Hepatocyte (in vitro differentiated cells): ENCODE data around the gene ZBTB26. TPM values are rescaled to one million over a fixed set of nuclear protein-coding genes. Genes with fewer than 3 reads are reported as not detected.

ENCODE experiments used
- DNase-seq: peaks from one replicate; pipeline ENCODE4 v3.0.0-alpha.2; 2016; ENCODE audit warnings: low spot score
- H2AFZ ChIP-seq: fragments of 200-600 bp; sonication (generic); 2 replicates; pipeline ENCODE4 v1.6.0; 2016; ENCODE audit warnings: antibody characterized with exemption, mild to moderate bottlenecking
- H3K27ac ChIP-seq: fragments of 200-600 bp; sonication (generic); 2 replicates; pipeline ENCODE4 v1.5.1; 2016; ENCODE audit warnings: mild to moderate bottlenecking
- H3K27me3 ChIP-seq: fragments of 200-600 bp; sonication (generic); 2 replicates; pipeline ENCODE4 v1.6.1; 2016
- H3K36me3 ChIP-seq: fragments of 200-600 bp; sonication (generic); replicated peaks from 2 replicates; pipeline ENCODE4 v1.5.1; 2016; ENCODE audit warnings: low read depth; ENCODE audit not compliant: insufficient read depth
- H3K4me1 ChIP-seq: fragments of 200-600 bp; sonication (generic); 2 replicates; pipeline ENCODE4 v1.5.1; 2016; ENCODE audit warnings: mild to moderate bottlenecking, moderate library complexity; ENCODE audit not compliant: insufficient read depth
- H3K4me2 ChIP-seq: fragments of 200-600 bp; sonication (generic); 2 replicates; pipeline ENCODE4 v1.6.0; 2016
- H3K4me3 ChIP-seq: fragments of 200-600 bp; sonication (generic); 2 replicates; pipeline ENCODE4 v1.5.1; 2016; ENCODE audit warnings: mild to moderate bottlenecking
- H3K79me2 ChIP-seq: fragments of 200-600 bp; sonication (generic); 2 replicates; pipeline ENCODE4 v1.6.0; 2017; ENCODE audit warnings: mild to moderate bottlenecking
- H3K9me2 ChIP-seq: fragments of 200-600 bp; sonication (generic); replicated peaks from 2 replicates; pipeline ENCODE4 v1.6.0; 2017; ENCODE audit warnings: mild to moderate bottlenecking; ENCODE audit not compliant: insufficient read depth
- H3K9me3 ChIP-seq: fragments of 200-600 bp; sonication (generic); 2 replicates; pipeline ENCODE4 v1.5.1; 2016; ENCODE audit warnings: low read depth, mild to moderate bottlenecking
- H4K20me1 ChIP-seq: fragments of 200-600 bp; sonication (generic); 2 replicates; pipeline ENCODE4 v1.6.0; 2016; ENCODE audit warnings: mild to moderate bottlenecking; ENCODE audit not compliant: insufficient read depth, poor library complexity, severe bottlenecking
- EZH2 ChIP-seq: fragments of 200-600 bp; sonication (generic); IDR thresholded peaks from 2 replicates; pipeline ENCODE4 v1.6.1; 2016; ENCODE audit warnings: antibody characterized with exemption, mild to moderate bottlenecking, borderline replicate concordance
- EZH2phosphoT487 ChIP-seq: fragments of 200-600 bp; sonication (generic); IDR thresholded peaks from one replicate; pipeline ENCODE4 v1.6.1; 2018; ENCODE audit warnings: antibody characterized with exemption, mild to moderate bottlenecking, low read depth, moderate library complexity; ENCODE audit not compliant: unreplicated experiment, severe bottlenecking
- WGBS: methylation state at CpG from one replicate; pipeline ENCODE4 v1.1.6; 2016; ENCODE audit warnings: low lambda C conversion rate; ENCODE audit errors: missing lambda C conversion rate; 5-methylcytosine and 5-hydroxymethylcytosine counted together
- polyA plus RNA-seq: library from polyadenylated mRNA; unstranded; fragments of >200 nt; fragmentation: Nextera tagmentation; extraction: Ambion mirVana; gene quantifications from 2 replicates; pipeline ENCODE4 v1.2.1, GENCODE V29; 2016
- total RNA-seq: library from RNA; depleted of rRNA; stranded (reverse); fragments of >200 nt; gene quantifications from 2 replicates; pipeline ENCODE4 v1.2.3, GENCODE V29; 2014
- TF ChIP-seq, protein P1 (sequence below): fragments of 200-600 bp; sonication (generic); IDR thresholded peaks from 2 replicates; pipeline ENCODE4 v1.5.1; 2016; ENCODE audit warnings: antibody characterized with exemption, mild to moderate bottlenecking; ENCODE audit not compliant: poor library complexity

The ZBTB26 gene
- total and polyA plus RNA-seq, 2 experiments from 2014 or later: 2.9 to 7.7 TPM

DNA sequence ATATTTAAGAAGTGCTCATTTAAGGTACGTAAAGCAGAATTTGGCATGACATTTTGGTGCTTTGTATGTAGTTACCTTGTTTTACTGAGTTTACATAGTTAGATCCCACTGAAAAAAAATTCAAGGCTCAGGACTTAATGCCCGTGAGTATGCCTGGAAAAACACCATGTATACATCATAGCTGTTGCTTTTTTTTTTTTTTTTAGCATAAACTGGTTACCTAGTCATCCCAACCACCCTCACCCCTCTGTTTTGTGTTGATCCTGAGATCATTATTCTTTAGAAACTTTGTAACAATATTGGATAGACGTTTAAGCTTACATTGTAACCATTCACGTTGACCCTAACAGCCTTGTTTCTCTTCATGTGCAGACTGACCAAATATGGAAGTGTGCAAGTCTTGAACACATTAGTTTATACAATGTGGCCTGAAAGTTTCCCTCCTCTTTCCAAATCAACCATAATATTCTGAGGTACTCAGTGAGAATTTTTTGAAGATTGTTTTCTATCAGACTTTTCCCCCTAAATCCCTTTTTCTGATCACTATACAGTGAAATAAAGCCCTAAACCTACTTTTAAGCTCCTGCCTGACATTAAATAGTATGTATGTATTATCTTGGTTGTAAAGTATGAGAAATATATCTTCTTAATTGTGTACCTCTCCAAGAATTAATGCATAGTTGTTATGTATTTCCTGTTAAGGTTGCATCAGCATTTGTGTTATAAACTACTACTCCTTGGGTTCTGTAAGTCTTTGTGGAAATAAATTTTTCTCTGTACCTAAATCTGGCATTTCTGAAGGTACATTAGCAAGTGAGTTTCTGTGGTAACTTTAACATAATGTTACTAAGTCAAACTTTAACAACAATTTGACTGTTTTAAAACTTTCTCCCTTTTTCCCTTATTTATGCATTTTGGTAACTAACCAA is 13.9 kb upstream of the ZBTB26 start:
- Histone ChIP-seq H3K4me3 (no peak overlapping the region), H3K9me3 (no peaks in the 10 kb centered on the region), H2AFZ (no peak overlapping the region), H3K9me2 (no peaks in the 10 kb centered on the region), H3K36me3 (no peaks in the 10 kb centered on the region), H3K27ac (peak overlapping the region; percentile 13), H3K79me2 (peaks cover 93% of the 10 kb centered on the region), H3K27me3 (no peaks in the 10 kb centered on the region), H4K20me1 (peaks cover 81% of the 10 kb centered on the region), H3K4me2 (no peak overlapping the region), H3K4me1 (peaks cover 16% of the 10 kb centered on the region)
- TF ChIP-seq, protein P1, sequence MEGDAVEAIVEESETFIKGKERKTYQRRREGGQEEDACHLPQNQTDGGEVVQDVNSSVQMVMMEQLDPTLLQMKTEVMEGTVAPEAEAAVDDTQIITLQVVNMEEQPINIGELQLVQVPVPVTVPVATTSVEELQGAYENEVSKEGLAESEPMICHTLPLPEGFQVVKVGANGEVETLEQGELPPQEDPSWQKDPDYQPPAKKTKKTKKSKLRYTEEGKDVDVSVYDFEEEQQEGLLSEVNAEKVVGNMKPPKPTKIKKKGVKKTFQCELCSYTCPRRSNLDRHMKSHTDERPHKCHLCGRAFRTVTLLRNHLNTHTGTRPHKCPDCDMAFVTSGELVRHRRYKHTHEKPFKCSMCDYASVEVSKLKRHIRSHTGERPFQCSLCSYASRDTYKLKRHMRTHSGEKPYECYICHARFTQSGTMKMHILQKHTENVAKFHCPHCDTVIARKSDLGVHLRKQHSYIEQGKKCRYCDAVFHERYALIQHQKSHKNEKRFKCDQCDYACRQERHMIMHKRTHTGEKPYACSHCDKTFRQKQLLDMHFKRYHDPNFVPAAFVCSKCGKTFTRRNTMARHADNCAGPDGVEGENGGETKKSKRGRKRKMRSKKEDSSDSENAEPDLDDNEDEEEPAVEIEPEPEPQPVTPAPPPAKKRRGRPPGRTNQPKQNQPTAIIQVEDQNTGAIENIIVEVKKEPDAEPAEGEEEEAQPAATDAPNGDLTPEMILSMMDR: no peak
- no peak for TF ChIP-seq EZH2
- no peak for TF ChIP-seq EZH2phosphoT487
- WGBS: 86% methylated on average over 4 of the region's 4 CpGs
- no peak for DNase-seq

DNA sequence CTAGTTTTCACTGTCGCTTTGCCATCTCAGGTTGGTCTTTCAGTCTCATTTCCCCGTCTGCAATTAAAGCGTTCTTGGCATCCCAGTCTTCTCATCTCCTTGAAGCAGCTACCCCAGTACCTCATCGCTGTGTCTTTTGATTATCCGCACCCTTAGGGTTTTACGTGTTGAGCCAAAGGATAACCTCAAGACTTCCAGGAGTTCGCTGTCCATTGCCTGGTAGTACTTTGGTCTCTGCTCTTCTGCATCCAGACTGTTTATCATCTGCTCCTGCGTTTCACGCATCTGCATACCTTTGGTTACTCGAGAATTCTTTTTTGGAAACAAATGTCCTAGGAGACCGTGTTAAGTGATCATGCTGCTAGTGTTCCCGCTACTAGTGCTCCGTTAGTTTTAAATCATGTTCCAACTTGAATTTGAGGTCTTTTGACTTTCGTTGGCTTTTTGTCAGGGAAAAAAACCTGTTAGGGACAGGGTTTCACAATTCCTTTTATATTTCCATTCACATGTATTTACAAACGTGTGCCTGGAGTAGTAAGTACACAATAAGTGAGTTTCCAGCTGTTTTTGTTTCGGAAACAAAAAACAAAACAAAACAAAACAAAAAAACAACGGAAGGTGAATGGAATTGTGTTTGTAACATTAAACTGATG is 10.4 kb upstream of the ZBTB26 start:
- peak; percentile 50 for DNase-seq
- Histone ChIP-seq H3K4me3 (peak overlapping the region; percentile 95), H3K9me3 (no peaks in the 10 kb centered on the region), H3K4me2 (peak overlapping the region; percentile 84), H3K27ac (peak overlapping the region; percentile 96), H2AFZ (peak overlapping the region; percentile 51), H3K27me3 (no peaks in the 10 kb centered on the region), H3K36me3 (no peaks in the 10 kb centered on the region), H3K9me2 (no peaks in the 10 kb centered on the region), H4K20me1 (peaks cover 49% of the 10 kb centered on the region), H3K4me1 (peaks cover 12% of the 10 kb centered on the region), H3K79me2 (peaks cover 79% of the 10 kb centered on the region)
- WGBS: 10% methylated on average over 17 of the region's 17 CpGs
- TF ChIP-seq, protein P1: no peak
- no peak for TF ChIP-seq EZH2
- TF ChIP-seq EZH2phosphoT487: no peak

DNA sequence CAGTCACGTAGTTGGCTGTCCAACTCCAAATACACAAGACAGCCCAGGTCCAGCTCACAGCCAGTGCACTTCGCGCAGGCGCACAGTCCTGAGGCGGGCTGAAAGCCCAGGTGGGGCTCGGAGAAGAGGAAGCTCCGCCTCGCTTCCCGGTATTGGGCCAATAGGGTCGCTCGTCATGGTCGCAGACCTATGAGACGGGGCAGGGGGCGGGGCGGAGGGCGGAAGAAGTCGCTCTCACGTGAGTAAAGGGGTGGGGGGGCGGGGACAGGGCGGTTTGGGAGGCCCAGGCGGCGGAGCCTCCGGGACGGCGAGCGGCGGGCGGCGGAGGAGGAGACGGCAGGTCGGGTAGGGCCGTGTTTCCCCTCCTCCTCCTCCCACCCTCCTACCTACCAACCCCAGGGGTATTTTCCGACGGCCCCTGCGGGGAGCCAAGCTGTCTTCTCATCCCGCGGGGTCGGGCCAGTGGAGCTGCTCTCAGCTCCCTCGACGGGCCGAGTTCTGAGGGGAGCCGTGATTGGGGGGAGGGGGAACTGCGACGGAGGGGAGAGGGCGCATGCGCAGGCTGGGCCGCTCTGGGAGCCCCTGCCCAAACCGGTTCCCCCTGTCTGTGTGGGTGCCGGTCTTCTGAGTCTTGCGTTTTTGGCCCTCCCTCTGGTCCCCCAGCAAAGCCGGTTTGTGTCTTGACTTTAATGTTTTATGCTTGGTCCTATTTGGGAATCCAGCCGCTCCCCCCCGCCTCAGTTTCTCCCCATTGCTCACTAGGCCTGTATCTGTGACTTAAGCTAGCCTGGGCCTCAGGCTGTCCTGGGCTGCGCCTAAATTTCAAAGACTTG is 9.7 kb upstream of the ZBTB26 start, which contains the start of gene RABGAP1:
Gene RABGAP1, plus strand, starts transcription at position 272 of the 833 bp plus-strand sequence. CDS start 16,040 bp downstream, outside the sequence.
- Histone ChIP-seq H3K9me3 (no peaks in the 10 kb centered on the region), H3K4me2 (peak within 1 kb of the TSS; percentile 84), H2AFZ (peak within 1 kb of the TSS; percentile 67), H3K4me3 (peak within 1 kb of the TSS; percentile 95), H3K36me3 (no peaks in the 10 kb centered on the region), H3K79me2 (peaks cover 78% of the 10 kb centered on the region), H3K27me3 (no peaks in the 10 kb centered on the region), H3K27ac (peak within 1 kb of the TSS; percentile 96), H4K20me1 (peaks cover 43% of the 10 kb centered on the region), H3K9me2 (no peaks in the 10 kb centered on the region), H3K4me1 (peaks cover 12% of the 10 kb centered on the region)
- DNase-seq: peak; percentile 100
- TF ChIP-seq EZH2 (no peak), EZH2phosphoT487 (no peak)
- TF ChIP-seq, protein P1: no peak
- WGBS: under 1% methylated on average over 31 of the region's 54 CpGs
